GM12873 (cell line): ENCODE data around the gene THBS2.

Experiments used
- TF ChIP-seq, protein P1 (sequence below): IDR thresholded peaks from 2 replicates; pipeline ENCODE4 v1.5.1; 2012; ENCODE audit warnings: low read depth, mild to moderate bottlenecking, moderate library complexity, low read length, control low read depth; ENCODE audit not compliant: insufficient read depth; ENCODE audit errors: missing control alignments

THBS2 gene

DNA sequence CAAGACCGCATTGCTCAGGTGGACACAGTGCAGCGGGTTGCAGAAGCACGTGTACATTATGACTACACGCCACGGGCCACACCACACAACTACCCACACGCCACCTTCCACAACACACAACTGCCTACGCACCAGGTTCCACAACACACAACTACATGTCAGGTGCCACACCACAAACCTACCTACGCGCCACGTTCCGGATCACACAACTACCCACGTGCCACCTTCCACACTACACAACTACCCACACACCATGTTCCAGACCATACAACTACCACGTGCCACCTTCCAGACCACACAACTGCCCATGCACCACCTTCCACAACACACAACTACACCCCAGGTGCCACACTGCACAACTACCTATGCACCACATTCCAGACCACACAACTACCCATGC, 20.5 kb downstream of the THBS2 start:
- TF ChIP-seq, protein P1, sequence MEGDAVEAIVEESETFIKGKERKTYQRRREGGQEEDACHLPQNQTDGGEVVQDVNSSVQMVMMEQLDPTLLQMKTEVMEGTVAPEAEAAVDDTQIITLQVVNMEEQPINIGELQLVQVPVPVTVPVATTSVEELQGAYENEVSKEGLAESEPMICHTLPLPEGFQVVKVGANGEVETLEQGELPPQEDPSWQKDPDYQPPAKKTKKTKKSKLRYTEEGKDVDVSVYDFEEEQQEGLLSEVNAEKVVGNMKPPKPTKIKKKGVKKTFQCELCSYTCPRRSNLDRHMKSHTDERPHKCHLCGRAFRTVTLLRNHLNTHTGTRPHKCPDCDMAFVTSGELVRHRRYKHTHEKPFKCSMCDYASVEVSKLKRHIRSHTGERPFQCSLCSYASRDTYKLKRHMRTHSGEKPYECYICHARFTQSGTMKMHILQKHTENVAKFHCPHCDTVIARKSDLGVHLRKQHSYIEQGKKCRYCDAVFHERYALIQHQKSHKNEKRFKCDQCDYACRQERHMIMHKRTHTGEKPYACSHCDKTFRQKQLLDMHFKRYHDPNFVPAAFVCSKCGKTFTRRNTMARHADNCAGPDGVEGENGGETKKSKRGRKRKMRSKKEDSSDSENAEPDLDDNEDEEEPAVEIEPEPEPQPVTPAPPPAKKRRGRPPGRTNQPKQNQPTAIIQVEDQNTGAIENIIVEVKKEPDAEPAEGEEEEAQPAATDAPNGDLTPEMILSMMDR = no peak

DNA sequence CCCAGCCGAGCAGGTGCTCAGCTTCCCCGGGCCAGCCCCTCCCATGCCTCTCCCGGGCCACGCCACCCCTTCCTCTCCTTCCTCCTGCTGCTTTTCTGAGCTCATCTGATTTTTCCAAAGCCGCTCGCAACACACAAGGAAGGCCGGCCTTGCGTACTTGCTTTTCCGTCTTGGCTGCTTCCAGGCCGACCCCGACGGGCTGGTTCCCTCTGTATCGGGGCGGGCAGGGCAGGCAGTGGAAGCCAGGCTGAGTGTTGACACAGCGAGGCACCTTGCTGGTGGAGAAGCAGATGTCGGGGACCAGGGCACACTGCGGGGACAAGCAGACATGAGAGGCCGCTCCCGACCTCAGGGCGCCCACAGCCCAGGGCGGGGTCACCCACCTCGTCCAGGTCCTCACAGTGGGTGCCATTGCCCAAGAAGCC, 21.1 kb downstream of the THBS2 start:
- TF ChIP-seq, protein P1 = no peak

DNA sequence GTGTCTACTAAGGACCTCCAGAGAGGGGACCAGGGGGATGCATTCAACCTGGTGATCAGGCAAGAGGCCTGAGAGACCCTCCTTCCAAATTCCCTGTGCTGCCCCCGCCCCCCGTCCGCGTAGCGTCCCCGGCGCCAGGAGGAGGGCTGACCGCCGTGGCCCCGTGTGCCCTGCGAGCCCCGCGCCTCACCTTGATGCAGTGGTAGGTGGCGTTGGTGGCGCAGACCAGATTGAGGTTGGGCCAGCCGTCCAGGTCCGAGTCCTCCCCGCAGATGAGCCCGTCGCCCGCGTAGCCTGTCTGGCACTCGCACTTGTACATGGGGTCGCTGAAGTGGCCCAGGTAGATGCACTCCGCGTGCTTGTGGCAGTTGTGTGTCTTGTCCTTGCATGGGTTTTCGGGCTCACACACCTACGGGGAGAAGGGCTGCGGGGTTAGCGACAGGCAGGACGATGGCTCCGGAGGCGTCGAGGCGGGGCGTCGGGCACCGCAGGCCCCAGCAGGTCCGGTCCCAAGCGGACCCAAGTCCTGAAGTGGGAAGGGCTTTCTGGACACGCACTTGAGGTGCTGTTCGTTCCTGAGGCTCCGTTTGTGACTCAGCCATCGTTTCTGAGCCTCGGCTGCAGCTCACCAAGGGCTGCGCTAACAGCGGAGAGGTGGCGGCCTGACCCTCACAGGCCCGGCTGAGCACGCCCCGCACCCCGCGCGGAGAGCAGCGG, 21.7 kb downstream of the THBS2 start:
- TF ChIP-seq, protein P1 = no peak

DNA sequence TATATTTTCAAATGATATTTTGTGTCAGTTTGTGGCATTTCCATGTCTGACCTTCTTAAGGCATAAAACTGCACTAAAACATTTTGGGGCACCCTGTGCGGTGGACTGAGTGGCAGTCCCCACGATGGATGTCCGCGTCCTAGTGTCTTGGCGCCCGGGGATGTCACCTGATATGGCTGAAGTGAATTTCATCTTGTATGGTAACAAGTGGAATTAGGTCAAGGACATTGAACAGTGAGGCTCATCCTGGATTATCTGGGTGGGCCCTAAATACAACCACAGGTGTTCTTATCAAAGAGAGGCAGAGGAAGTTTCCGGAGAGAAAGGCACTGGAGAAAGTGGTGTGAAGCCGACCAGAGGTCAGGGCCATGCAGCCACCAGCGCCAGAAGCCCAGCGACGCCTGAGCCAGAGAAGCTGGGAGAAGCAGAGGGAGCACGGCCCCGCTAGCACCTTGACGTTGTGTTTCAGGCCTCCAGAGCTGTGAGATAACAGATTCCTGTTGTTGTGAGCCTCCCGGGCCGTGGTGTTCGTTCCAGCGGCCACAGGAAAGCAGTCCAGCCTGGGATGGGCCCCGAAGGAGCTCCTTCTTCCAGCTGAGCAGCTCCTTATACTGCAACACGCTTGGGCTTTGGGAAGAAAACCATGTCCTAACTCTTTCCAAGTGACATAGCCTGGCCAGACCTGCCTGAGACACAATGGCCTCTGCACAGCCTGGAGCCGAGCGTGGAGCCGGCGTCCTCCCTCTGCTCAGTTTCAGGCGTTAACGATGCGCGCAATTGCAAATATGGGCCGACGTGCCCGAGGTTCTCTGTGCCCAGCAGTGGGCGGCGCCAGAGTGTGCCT, 22.5 kb downstream of the THBS2 start:
- TF ChIP-seq, protein P1 = no peak

DNA sequence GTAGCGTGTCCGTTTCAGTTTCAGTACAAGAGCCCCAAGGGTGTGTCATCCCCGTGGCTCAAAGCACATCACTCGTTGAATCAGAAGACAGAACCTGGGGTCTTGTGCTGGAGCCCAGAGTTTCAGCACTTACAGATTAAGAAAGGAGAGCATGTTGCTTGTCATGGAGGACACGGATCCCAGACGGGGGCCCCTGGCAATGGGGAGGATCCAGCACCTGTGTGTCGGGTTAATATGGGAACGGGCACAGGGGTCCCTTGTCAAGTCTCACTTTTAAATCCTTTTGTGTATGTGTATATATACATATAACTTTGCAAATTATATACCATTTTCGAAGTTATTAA, 23.4 kb downstream of the THBS2 start:
- TF ChIP-seq, protein P1 = no peak

DNA sequence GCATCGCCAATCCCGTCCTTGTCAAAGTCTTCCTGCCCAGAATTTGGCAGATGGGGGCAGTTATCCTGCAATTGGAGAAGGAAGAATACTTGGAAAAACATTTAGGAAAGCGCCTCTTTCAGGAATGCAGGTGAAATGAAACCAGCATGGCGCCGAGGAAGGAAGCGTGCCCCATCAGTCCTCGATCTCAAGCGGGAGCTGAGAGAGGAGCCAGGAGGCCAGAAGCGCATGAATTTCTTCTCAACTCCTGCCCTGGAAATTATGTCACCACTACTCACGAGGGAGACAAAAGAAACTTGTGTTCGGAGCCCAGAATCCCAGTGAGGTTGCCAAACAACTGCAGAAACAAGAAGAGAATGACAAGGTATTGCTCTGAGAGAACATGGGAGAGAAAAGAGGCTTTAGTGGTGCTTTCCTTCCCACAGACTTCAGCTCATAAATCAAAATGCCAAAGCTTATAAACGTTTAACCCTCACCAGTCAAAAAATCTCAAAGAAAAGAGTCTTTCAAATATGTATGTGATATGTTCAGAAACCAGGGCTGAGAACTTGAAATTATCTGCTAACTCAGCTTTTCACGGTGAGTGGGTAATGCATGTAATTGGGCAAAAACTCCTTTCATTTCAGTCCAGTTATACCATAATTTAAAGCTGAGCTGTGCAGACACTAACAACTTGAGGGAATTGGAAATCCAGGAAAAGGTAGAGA, 23.9 kb downstream of the THBS2 start:
- TF ChIP-seq, protein P1 = no peak

DNA sequence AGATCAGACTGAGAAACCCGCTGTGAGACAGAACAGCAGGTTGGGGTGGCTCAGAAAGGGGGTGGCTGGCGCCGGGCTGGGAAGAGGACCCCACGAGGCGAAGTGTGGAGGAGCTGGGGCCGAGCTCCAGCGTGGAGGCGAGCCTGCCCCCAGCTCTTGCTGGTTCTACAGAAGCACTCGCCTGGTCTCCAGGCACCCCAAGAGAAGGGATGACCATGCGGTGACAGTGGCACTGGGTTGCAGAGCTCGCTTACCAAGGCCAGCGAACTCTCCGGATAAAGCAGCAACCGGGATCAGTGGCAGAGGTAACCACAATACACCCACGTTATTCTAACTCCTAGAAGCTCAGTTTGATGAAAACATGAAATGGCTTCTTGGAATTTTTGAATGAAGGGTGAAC, 26.5 kb downstream of the THBS2 start:
- TF ChIP-seq, protein P1 = no peak
